GM21528 (cell line): ENCODE data around the gene SMC6.

Experiments
- ATAC-seq: cut with Tn5 transposase; IDR thresholded peaks from one replicate; pipeline ENCODE4 v1.9.1; 2021; ENCODE audit warnings: mild to moderate bottlenecking, moderate library complexity; ENCODE audit not compliant: unreplicated experiment, low FRiP score

SMC6 gene, protein sequence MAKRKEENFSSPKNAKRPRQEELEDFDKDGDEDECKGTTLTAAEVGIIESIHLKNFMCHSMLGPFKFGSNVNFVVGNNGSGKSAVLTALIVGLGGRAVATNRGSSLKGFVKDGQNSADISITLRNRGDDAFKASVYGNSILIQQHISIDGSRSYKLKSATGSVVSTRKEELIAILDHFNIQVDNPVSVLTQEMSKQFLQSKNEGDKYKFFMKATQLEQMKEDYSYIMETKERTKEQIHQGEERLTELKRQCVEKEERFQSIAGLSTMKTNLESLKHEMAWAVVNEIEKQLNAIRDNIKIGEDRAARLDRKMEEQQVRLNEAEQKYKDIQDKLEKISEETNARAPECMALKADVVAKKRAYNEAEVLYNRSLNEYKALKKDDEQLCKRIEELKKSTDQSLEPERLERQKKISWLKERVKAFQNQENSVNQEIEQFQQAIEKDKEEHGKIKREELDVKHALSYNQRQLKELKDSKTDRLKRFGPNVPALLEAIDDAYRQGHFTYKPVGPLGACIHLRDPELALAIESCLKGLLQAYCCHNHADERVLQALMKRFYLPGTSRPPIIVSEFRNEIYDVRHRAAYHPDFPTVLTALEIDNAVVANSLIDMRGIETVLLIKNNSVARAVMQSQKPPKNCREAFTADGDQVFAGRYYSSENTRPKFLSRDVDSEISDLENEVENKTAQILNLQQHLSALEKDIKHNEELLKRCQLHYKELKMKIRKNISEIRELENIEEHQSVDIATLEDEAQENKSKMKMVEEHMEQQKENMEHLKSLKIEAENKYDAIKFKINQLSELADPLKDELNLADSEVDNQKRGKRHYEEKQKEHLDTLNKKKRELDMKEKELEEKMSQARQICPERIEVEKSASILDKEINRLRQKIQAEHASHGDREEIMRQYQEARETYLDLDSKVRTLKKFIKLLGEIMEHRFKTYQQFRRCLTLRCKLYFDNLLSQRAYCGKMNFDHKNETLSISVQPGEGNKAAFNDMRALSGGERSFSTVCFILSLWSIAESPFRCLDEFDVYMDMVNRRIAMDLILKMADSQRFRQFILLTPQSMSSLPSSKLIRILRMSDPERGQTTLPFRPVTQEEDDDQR

DNA sequence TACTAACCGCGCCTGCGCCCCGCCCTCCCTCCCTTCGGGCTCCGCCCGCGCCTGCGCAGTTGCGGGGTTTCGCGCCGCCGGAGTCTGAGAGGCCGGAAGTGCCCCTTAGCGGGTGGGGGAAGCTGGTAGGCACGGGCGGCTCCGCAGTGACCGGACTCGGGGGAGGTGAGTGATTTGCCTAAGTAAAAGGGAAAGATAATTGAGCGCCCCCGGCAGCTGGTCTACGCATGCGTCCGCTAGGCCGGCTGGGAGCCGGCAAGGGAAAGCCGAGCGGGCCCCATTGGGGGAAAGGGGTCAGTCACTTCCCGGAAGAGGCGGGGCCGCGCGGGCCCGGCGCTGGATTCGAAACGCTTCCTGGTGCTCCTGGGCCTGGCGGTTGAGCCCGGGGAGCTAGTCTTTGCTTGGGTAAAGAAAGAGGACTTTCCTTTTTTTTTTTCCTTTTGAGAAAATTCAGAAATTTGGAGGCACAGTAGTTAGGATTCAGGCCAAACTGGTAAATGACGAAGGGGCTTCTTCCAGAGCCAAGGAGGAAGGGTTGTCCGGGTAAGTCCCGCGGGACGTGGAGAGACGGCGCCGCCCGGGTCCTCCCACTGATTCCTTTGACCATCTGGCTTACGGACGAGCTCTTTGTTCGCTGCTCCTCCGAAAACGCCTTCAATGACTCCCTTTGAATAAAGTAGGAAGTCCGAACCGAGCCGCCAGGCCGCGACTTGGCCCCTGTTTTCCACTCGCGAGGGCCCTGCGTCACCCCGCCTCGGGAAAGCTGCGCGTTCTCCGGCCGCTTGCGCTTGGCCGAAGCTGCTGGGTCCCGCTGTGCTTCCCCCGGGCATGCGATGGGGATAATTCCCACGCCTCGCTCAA, at the start of gene SMC6, which contains the start of gene GEN1:
SMC6 (minus strand) TSS at position 8 of the 861 bp plus-strand sequence. CDS start 7,864 bp downstream, outside the sequence.
GEN1 (plus strand) TSS at position 336 of the 861 bp plus-strand sequence. CDS start 5,806 bp downstream, outside the sequence.
- peak; percentile 65 for ATAC-seq

DNA sequence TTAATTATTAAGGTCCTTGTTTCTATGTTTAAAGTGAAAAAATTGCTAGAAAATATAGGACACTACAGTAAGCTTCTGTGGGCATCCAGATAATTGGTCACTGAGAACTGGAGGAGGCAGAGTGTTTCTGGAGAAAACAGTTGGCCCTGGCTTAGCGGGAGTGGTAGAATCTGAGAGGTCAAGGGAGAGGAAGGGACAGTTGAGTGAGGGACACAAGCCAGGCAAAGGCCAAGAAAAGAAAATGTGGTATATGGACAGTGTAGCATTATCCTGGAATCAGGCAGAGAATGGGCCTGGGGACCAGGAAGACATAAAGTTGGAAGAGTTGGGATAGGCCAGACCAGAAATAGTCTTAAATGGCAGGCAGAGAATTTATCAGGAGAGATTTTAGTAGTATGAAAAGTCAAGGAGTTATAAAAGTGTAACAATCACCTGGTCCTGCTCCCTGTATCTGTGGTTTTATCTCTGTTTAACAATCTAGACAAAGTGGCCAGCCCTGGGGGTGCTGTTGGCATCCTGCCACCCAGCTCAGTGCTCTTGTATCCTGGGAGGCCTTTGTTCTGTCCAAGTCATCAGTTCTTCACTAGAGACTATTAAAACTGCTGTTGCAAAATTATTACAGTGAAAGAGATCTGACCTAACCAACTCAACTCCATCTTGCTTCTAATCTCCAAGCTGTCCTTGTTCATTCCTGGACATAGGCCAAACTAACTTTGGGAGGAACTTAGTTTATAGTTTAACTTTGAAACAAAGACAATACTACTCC, 47.3 kb upstream of the SMC6 start:
- no peak for ATAC-seq

DNA sequence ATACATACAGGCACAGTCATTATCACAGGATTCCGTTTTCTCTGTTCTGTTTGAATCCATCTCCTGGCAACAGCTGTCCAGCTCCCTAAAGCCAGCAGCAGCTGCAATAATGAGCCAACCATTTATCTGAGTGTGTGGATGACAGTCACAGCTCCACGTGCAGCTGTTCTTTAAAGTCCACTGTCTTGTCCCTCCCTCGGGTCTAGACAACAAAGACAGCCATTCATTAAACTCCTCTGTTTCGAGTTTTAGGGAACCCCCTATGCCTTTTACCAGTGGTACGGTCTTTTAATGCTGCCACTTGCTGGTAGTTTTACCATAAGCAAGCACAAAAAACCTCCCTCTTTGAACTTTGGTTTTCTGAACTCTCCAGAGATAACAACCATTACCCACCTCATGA, 46.6 kb upstream of the SMC6 start:
- ATAC-seq: no peak

DNA sequence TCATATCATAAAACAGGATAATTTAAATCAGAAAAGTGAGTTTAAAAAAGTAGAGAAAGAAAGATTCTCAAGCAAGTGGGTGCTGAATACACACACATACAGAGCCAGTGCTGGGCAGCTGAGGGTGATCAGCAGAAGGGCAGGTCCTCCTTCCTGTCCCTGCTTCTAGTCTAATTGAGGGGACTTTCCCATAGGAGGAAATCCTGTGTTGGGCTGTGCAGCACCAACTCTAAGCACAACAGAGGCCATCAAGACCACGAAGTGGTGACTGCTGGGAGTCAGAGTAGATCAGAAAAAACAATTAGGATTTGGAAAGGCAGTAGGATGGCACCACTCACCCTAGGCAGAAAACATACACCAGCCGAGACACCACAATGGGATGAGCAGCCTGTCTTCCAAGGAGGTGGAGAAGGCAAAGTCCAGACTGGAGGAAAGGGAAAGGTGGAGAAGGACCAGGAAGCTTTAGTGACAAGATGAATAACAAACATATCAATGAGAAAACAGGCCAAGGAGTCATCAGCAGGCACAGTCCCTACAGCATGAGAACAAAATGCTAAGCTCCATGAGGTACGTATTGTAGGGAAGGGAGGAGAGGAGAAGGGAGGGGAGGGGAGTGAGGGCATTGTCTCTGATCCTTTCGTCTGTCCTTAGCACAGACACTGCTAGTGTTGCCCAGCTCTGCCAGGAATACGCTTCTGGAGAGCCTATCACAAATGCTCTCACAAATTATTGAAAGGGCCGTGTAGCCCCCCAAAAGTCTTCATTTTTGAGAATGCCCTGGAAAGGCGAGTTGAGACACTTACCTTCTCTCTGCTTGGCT, 45.9 kb upstream of the SMC6 start:
- no peak for ATAC-seq

GRCh38 chr2:17798338-17798737, 44.7 kb upstream of the SMC6 start:
- no peak for ATAC-seq

- ATAC-seq: no peak
These were observed 41.7 kb upstream of the SMC6 start for GRCh38 chr2:17795309-17795708.

DNA sequence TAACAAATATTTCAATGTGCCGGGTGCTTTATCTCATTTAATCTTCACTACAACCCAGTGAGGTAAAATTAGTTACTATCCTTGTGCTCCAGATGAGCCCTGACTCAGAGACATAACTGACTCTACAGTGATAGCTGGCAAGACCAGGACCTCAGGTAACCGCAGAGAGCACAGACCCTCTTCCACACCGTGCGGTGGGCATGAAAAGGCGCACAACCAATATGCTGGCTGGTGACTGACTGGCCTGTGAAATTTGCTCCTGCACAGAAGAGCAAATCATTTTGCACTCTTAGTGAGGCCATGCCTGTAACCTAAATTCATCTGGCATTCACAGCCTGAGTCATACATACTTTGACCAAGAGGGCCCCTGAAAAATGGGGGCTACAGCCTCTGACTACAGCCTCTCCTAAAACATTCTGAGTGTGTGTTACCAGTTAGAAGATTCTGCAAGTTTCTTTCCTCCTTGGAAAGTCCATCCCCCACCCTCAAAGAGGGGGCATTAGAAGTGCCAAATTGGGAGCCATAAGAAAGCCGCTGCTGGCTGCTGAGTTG, 40.3 kb upstream of the SMC6 start:
- no peak for ATAC-seq

GRCh38 chr2:17793296-17793695, 39.7 kb upstream of the SMC6 start:
- no peak for ATAC-seq

- ATAC-seq: no peak
These were observed 38.9 kb upstream of the SMC6 start for GRCh38 chr2:17792515-17792914.

- ATAC-seq: no peak
These were observed 38.2 kb upstream of the SMC6 start for GRCh38 chr2:17791817-17792130.

DNA sequence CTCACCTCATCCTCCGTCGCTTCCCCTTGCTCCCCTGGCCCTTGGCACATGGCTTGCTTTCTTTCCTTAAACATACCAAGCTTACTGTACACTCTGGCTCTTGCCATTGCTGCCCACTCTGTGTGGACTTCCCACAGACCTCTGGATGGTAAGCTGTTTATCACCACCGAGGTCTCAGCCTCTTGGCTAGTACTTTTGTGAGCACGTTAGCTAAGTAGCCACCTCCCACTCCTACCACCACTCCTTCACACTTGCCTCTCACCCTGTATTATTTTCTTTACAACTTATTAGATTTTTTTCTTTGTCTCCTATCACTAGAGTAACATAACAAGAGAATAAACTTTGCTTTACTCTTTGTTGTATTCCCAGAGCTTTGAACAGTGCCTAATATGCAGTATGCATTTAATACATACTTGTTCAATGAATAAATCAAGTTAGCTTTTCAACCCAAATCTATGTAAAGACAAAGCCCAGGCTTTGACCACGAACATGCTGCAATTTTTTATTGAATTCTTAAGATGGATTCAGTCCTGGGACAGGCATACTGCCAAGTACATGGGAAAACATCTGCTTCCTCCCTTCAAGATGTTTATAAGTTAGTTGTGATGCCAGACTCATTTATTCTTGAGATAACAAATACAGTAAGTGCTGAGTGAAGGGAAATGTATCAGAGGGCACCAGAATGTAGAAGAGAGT, 37.7 kb upstream of the SMC6 start:
- ATAC-seq: no peak

DNA sequence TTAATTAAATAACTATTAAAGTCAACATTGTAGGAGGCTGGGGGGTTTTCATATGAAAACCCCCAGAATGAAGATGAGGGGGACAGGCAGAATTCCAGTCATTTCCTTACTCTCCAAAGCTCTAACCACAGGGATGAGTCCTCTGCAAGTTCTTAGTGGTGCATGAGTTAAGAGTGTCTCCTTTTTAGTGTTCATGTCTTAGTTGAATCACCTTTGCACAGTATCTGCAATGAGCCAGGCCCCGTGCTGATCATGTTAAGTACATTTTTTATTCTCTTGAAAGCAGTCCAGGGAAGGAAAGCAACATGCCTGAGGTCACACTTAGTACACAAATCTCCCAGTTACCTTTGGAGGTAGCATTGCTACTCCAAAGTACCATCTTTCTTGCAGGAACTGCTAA, 36.9 kb upstream of the SMC6 start:
- no peak for ATAC-seq

DNA sequence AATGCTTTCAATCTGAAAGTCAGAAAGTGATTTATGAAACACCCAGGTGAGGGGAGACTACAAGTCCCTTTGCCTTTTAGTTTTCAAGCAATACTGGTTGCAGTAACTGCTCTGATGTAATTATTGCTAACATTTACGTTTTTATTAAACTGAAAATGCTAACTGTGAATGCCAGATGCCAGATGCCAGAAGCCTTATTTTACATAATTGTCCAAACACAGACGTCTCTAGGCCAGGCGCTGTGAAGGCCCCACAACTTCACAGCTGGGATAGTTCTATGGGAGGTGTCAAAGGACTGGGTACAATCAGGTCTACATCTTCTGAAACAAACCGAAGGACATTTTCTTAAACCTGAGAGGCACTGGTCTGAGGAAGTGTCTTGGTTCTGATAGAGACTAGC, 35.2 kb upstream of the SMC6 start:
- no peak for ATAC-seq

GRCh38 chr2:17786727-17787126, 33.1 kb upstream of the SMC6 start:
- no peak for ATAC-seq

GRCh38 chr2:17781482-17781881, 27.9 kb upstream of the SMC6 start:
- no peak for ATAC-seq

DNA sequence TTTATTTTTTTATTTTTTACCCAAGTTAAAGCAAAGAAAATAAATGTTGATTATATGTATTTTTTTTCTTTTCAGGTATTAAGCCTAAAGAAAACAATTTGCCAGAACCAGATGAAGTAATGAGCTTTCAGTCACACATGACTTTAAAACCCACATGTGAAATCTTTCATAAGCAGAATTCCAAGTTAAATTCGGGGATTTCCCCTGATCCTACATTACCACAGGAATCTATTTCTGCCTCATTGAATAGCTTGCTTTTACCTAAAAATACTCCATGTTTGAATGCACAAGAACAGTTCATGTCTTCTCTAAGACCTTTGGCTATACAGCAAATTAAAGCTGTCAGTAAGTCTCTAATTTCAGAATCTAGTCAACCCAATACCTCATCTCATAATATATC, 26.9 kb upstream of the SMC6 start:
- ATAC-seq: no peak

GRCh38 chr2:17772532-17772931, 18.9 kb upstream of the SMC6 start:
- no peak for ATAC-seq

DNA sequence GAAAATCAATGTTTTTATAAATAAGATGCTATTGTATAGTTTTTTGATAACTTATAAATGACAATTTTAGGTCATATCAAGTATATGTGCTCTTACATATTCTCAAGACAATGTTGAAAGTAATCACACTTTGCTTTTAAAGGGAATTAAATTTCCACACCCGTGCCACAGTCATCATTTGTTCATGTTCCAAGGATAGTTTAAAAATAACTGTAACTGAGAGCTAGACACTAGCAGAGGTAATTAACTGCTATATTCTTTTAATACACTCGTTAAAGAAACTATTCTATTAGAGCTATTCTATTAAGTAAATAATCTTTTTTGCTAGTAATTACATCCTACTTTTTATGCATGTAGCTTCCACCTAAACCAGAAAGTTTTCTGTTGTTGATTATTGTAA, 18.3 kb upstream of the SMC6 start:
- ATAC-seq: no peak
